Type B pancreatic cell (in vitro differentiated cells): Measurements from ENCODE around the gene UGT1A9. TPM values are rescaled to one million over a fixed set of nuclear protein-coding genes. Genes with fewer than 3 reads are reported as not detected.
"Not testable (repeated sequence)": the region's sequence is repeated elsewhere in the genome, so short reads cannot be mapped to it uniquely, and the experiment has no call there.

Experiments used
- DNase-seq: peaks from one replicate; pipeline ENCODE4 v3.0.0; 2021; ENCODE audit warnings: mixed read lengths; ENCODE audit not compliant: unreplicated experiment; ENCODE audit errors: extremely low spot score
- H3K27ac Mint-ChIP-seq: 2 replicates; pipeline ENCODE4 v1.8.0; 2021; ENCODE audit warnings: mild to moderate bottlenecking, mixed read lengths
- H3K27me3 Mint-ChIP-seq: 2 replicates; pipeline ENCODE4 v1.8.0; 2021; ENCODE audit warnings: mixed read lengths
- H3K36me3 Mint-ChIP-seq: 2 replicates; pipeline ENCODE4 v1.8.0; 2021; ENCODE audit warnings: mixed read lengths
- H3K4me1 Mint-ChIP-seq: one replicate; pipeline ENCODE4 v1.8.0; 2021; ENCODE audit warnings: mixed read lengths; ENCODE audit not compliant: unreplicated experiment
- H3K4me3 Mint-ChIP-seq: 2 replicates; pipeline ENCODE4 v1.8.0; 2021; ENCODE audit warnings: mild to moderate bottlenecking, mixed read lengths
- H3K9me3 Mint-ChIP-seq: 2 replicates; pipeline ENCODE4 v1.8.0; 2021; ENCODE audit warnings: mixed read lengths
- total RNA-seq: library from RNA; stranded (reverse); gene quantifications from 2 replicates; pipeline ENCODE4 v1.2.1, GENCODE V29; 2021; ENCODE audit warnings: low replicate concordance
- TF ChIP-seq, protein P1 (sequence below): fragments of 200-600 bp; sonication (generic); conservative IDR thresholded peaks from 2 replicates; pipeline ENCODE4 v1.5.0; 2021; ENCODE audit warnings: antibody characterized with exemption, mild to moderate bottlenecking

UGT1A9 gene
- total RNA-seq, 1 donor from 2014 or later = not detected

DNA sequence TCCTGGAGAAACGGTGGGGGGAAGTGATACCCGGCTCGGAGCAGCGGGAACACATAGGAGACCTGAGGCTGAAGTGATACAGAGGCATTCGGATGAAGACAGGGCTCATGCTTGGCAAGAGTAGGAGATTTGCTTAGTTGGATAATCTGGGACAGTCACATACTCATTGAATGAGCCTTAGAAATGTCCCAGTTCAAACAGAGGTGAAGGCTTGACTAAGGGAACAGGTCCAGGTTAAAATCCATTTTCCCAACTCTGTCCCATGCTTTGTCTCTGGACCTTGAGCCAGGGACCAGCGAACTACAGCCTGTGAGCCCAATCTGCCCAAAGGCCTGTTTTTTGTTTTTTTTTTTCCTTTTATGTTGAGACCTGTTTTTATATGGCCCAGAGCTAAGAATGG lies 22.3 kb downstream of the UGT1A9 start:
- no peak overlapping the region for H3K4me3 Mint-ChIP-seq
- H3K27ac Mint-ChIP-seq = no peak overlapping the region
- H3K36me3 Mint-ChIP-seq = no peaks in the 10 kb centered on the region
- TF ChIP-seq, protein P1, sequence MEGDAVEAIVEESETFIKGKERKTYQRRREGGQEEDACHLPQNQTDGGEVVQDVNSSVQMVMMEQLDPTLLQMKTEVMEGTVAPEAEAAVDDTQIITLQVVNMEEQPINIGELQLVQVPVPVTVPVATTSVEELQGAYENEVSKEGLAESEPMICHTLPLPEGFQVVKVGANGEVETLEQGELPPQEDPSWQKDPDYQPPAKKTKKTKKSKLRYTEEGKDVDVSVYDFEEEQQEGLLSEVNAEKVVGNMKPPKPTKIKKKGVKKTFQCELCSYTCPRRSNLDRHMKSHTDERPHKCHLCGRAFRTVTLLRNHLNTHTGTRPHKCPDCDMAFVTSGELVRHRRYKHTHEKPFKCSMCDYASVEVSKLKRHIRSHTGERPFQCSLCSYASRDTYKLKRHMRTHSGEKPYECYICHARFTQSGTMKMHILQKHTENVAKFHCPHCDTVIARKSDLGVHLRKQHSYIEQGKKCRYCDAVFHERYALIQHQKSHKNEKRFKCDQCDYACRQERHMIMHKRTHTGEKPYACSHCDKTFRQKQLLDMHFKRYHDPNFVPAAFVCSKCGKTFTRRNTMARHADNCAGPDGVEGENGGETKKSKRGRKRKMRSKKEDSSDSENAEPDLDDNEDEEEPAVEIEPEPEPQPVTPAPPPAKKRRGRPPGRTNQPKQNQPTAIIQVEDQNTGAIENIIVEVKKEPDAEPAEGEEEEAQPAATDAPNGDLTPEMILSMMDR = no peak
- no peaks in the 10 kb centered on the region for H3K4me1 Mint-ChIP-seq
- no peaks in the 10 kb centered on the region for H3K27me3 Mint-ChIP-seq
- H3K9me3 Mint-ChIP-seq = no peaks in the 10 kb centered on the region
- DNase-seq = no peak

DNA sequence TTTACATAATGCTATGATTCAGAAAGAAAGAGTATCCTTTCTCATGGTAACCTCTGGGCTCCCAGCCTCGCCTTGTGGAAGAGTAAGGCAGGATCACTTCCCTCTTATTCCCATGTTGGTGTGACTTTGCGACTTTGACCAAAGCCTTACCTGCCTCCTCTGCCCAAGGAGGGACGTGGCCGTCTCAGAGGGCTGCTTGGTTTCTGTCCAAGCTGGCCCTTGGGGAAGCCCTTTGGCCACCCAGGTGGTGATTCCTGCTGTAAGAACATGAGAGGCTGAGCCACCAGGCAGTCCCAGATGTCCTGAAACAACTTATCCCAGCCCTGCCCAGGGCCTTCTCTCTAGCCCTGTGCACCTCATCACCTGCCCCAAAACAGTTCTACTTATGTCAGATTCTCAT lies 27.0 kb downstream of the UGT1A9 start:
- H3K4me3 Mint-ChIP-seq = no peak overlapping the region
- no peak overlapping the region for H3K27ac Mint-ChIP-seq
- H3K4me1 Mint-ChIP-seq = no peaks in the 10 kb centered on the region
- TF ChIP-seq, protein P1 = no peak
- no peaks in the 10 kb centered on the region for H3K27me3 Mint-ChIP-seq
- no peaks in the 10 kb centered on the region for H3K9me3 Mint-ChIP-seq
- H3K36me3 Mint-ChIP-seq = no peaks in the 10 kb centered on the region
- DNase-seq = no peak

DNA sequence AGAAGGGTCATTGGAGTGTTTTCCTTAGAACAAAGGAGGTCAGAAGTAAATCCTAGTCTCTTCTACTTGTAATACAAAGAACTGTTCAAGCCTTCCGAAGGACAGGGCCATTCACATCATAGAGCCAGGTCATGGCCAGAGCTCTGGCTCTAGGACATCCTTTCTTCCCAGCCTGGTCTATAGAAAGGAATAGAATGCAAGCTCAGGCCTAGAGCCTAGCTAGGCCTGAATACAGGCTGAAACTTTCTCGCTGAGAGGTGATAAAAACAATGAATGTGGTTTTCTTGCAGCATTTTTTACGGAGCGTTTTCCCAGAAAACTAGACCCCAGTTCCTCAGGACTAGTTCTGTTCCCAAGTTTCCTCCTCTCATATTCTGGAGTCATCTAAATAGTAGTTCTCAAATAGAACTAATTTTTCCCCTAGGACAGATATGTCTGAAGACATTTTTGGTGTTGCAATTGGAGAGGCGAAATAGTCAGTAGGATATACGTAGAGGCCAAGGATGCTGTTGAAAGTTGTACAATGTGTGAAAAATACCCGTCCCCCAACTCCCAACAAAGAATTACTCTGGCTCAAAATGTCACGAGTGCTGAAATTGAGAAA lies 27.8 kb downstream of the UGT1A9 start:
- no peaks in the 10 kb centered on the region for H3K36me3 Mint-ChIP-seq
- H3K27ac Mint-ChIP-seq = peak overlapping the region; percentile 69
- no peak for DNase-seq
- TF ChIP-seq, protein P1 = no peak
- H3K4me1 Mint-ChIP-seq = no peaks in the 10 kb centered on the region
- H3K9me3 Mint-ChIP-seq = no peaks in the 10 kb centered on the region
- H3K27me3 Mint-ChIP-seq = no peaks in the 10 kb centered on the region
- no peak overlapping the region for H3K4me3 Mint-ChIP-seq

DNA sequence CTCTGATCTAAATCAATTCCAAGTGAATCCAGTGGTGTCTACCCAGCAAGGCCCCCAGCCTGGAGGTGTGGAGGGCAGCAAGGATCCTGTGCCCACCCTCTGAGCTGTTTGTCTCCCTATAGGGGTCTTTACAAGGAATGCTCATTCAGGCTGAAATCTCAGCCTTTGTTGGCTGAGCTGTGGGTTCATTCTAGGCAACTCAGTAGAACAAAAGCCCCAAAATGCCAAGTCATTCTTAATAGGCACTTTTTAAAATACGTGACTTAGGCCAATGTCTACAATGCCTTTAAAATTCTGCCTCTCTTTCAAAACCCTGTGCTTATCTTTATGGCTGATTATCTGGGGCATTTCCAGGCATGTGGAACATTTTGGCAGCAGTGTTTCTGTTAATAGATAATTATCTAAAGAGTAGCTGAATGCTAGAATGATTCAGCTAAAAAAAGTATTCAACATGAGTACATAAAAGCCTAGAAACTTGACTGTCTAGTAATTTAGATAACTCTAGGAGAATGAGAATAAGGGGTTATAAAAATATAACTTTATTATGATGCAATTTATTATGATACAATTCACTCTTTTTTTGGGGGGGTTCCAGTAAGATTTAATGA lies 28.4 kb downstream of the UGT1A9 start:
- no peaks in the 10 kb centered on the region for H3K4me1 Mint-ChIP-seq
- no peak overlapping the region for H3K4me3 Mint-ChIP-seq
- H3K36me3 Mint-ChIP-seq = no peaks in the 10 kb centered on the region
- TF ChIP-seq, protein P1 = no peak
- DNase-seq = no peak
- H3K27me3 Mint-ChIP-seq = peaks cover under 1% of the 10 kb centered on the region
- H3K9me3 Mint-ChIP-seq = no peaks in the 10 kb centered on the region
- peak overlapping the region; percentile 69 for H3K27ac Mint-ChIP-seq

DNA sequence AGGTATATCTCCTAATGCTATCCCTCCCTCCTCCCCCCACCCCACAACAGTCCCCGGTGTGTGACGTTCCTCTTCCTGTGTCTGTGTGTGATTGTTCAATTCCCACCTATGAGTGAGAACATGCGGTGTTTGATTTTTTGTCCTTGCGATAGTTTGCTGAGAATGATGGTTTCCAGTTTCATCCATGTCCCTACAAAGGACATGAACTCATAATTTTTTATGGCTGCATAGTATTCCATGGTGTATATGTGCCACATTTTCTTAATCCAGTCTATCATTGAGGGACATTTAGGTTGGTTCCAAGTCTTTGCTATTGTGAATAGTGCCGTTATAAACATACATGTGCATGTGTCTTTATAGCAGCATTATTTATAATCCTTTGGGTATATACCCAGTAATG lies 29.1 kb downstream of the UGT1A9 start:
- not testable (repeated sequence) for H3K27ac Mint-ChIP-seq, H3K27me3 Mint-ChIP-seq, H3K36me3 Mint-ChIP-seq, H3K4me1 Mint-ChIP-seq, H3K9me3 Mint-ChIP-seq, H3K4me3 Mint-ChIP-seq, DNase-seq

DNA sequence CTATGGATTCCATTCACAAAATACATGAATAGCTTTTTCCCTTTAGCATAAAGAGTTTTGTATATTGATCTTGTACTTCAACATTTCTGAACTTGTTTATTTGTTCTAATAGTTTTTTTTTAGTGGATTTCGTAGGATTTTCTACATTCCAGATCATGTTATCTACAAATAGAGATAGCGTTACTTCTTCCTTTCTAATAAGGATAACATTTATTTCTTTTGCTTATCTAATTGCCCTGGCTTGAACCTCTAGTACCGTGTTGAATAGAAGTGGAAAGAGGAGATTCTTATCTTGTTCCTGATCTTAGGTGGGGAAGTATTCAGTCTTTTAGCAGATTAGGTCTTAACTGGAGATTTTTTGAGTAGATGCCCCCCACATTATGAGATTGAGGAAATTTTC lies 30.5 kb downstream of the UGT1A9 start:
- Mint-ChIP-seq H3K27ac (no peak overlapping the region), H3K9me3 (no peaks in the 10 kb centered on the region), H3K36me3 (no peaks in the 10 kb centered on the region), H3K4me3 (no peak overlapping the region), H3K4me1 (no peaks in the 10 kb centered on the region), H3K27me3 (peaks cover 4% of the 10 kb centered on the region)
- DNase-seq = no peak
- TF ChIP-seq, protein P1 = no peak
